Muscle of leg (tissue), 11 donors: ENCODE data around the gene CUX1. TPM values are rescaled to one million over a fixed set of nuclear protein-coding genes. Genes with fewer than 3 reads are reported as not detected.

Experiments used
- DNase-seq: peaks from one replicate; pipeline ENCODE4 v3.0.0; 2013
- H3K27ac ChIP-seq: one replicate; pipeline ENCODE4 v1.5.1; 2013; ENCODE audit warnings: mild to moderate bottlenecking, low read length, control low read depth
- H3K27me3 ChIP-seq: one replicate; pipeline ENCODE4 v1.6.1; 2013; ENCODE audit warnings: low read length; ENCODE audit not compliant: control insufficient read depth, insufficient read depth
- H3K36me3 ChIP-seq: one replicate; pipeline ENCODE4 v1.6.1; 2013; ENCODE audit warnings: low read length; ENCODE audit not compliant: control insufficient read depth, insufficient read depth
- H3K4me1 ChIP-seq: one replicate; pipeline ENCODE4 v1.6.1; 2013; ENCODE audit warnings: low read length; ENCODE audit not compliant: control insufficient read depth, insufficient read depth
- H3K4me3 ChIP-seq: one replicate; pipeline ENCODE4 v1.5.1; 2013; ENCODE audit warnings: low read length, control low read depth
- H3K9me3 ChIP-seq: replicated peaks from 2 replicates; pipeline ENCODE4 v1.6.1; 2013; ENCODE audit warnings: low read depth, low read length; ENCODE audit not compliant: control insufficient read depth
- WGBS: methylation state at CpG from one replicate; pipeline ENCODE4 v1.1.5; 2013; ENCODE audit warnings: missing lambda C conversion rate; ENCODE audit not compliant: insufficient coverage; 5-methylcytosine and 5-hydroxymethylcytosine counted together
- polyA plus RNA-seq, 8 donors: library from polyadenylated mRNA; unstranded; fragments of 120-200 nt; gene quantifications; one replicate each; pipeline versions ENCODE4 v1.2.1 to v1.2.3, GENCODE V29; 2013; ENCODE audit warnings: inconsistent platforms in 1 of 8, low replicate concordance in 1 of 8; ENCODE audit not compliant: insufficient read length in 8 of 8, insufficient read depth in 1 of 8
- total RNA-seq: library from RNA; stranded (reverse); fragments of 120-200 nt; gene quantifications from one replicate; pipeline ENCODE4 v1.2.4, GENCODE V29; 2013

The CUX1 gene
- total and polyA plus RNA-seq, 9 donors = 29.4 to 46.9 (median 40.8) TPM

GRCh38 chr7:102079140-102080018, 262.0 kb downstream of the CUX1 start:
- Histone ChIP-seq H3K36me3 (peaks cover 15% of the 10 kb centered on the region), H3K4me1 (peaks cover 5% of the 10 kb centered on the region), H3K4me3 (no peak overlapping the region), H3K9me3 (peaks cover 6% of the 10 kb centered on the region), H3K27me3 (no peaks in the 10 kb centered on the region), H3K27ac (no peak overlapping the region)
- DNase-seq = no peak
- WGBS = 75% methylated on average over 21 of the region's 24 CpGs

DNA sequence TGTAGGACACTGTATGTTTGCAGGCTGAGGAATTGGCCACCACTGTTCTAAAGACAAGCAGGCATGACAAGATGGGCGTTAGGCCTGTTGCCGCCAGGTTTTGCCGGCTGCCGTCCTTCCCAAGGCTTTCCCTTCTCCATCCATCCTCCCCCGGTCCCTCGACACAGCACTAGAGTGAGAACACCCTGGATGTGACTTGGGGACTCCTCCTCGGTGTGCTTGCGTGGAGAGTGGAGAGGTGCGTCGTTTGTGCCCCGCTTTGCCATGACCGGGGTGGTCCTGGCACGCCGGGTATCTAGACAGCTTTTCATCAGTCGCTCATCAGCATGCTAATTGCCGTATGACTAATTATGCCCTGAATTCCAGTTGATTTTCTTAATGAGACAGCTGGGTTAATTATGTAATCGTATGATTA, 262.6 kb downstream of the CUX1 start:
- Histone ChIP-seq H3K4me1 (peaks cover 5% of the 10 kb centered on the region), H3K27ac (no peak overlapping the region), H3K4me3 (no peak overlapping the region), H3K27me3 (no peaks in the 10 kb centered on the region), H3K36me3 (peaks cover 12% of the 10 kb centered on the region), H3K9me3 (peaks cover 9% of the 10 kb centered on the region)
- WGBS = 81% methylated on average over 17 of the region's 17 CpGs
- DNase-seq = no peak

- no peak for DNase-seq
- no peaks in the 10 kb centered on the region for H3K27me3 ChIP-seq
- H3K4me3 ChIP-seq = no peak overlapping the region
- peaks cover 15% of the 10 kb centered on the region for H3K9me3 ChIP-seq
- no peak overlapping the region for H3K27ac ChIP-seq
- WGBS = 85% methylated on average over 24 of the region's 24 CpGs
- peaks cover 10% of the 10 kb centered on the region for H3K36me3 ChIP-seq
- peaks cover 5% of the 10 kb centered on the region for H3K4me1 ChIP-seq
Measured at GRCh38 chr7:102080434-102081243, 263.2 kb downstream of the CUX1 start.

- H3K27me3 ChIP-seq = no peaks in the 10 kb centered on the region
- 80% methylated on average over 1 of the region's 9 CpGs for WGBS
- no peak overlapping the region for H3K27ac ChIP-seq
- peaks cover 10% of the 10 kb centered on the region for H3K36me3 ChIP-seq
- no peak for DNase-seq
- peaks cover 5% of the 10 kb centered on the region for H3K4me1 ChIP-seq
- H3K9me3 ChIP-seq = peaks cover 15% of the 10 kb centered on the region
- no peak overlapping the region for H3K4me3 ChIP-seq
Measured at GRCh38 chr7:102081244-102081627, 263.8 kb downstream of the CUX1 start.

DNA sequence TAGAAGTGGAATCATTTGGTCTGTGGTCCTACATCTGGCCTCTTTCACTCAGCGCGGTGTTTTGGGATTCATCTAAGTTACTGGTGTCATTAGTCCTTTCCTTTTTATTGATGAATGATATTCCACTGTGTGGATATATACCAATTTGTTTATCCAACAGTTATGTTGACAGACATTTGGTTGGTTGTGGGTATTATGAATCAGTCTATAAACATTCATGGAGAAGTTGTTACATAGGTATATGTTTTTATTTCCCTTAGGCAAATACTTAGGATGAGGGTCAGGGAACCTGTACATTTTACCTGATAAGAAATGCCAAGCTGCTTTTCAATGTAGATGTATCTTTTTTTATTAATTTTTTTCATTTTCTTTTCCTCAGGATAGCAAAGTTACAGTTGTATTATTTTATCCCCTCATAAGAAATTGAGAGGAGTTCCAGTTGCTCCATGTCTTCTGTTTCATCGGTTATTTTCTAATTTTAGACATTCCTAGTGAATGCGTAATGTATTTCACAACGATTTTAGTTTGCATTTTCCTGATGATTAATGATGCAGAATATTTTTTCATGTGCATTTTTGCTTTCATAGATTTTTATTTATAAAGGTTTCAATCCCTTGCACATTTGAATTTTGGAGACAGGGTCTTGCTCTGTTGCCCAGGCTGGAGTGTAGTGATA, 265.4 kb downstream of the CUX1 start:
- Histone ChIP-seq H3K4me1 (peaks cover 5% of the 10 kb centered on the region), H3K36me3 (peaks cover 10% of the 10 kb centered on the region), H3K27me3 (no peaks in the 10 kb centered on the region), H3K9me3 (peaks cover 15% of the 10 kb centered on the region), H3K27ac (no peak overlapping the region), H3K4me3 (no peak overlapping the region)
- WGBS = no CpG with 5 or more reads among the region's 5 CpGs
- DNase-seq = no peak

DNA sequence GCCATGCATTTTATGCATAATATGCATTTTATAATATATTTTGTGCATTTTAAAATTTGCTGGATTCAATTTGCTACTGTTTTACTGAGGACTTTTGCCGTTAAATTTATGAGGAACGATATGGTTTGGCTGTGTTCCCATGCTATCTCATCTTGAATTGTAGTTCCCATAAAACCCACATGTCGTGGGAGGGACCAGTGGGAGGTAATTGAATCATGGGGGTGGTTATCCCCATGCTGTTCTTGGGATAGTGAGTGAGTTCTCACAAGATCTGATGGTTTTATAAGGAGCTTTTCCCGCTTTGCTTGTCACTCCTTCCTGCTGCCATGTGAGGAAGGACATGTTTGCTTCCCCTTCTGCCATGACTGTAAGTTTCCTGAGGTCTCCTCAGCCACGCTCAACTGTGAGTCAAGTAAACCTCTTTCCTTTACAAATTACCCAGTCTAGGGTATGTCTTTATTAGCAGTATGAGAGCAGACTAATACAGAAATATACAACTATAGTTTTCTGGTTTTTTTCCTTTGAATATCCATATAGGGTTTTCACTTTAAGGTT, 267.9 kb downstream of the CUX1 start:
- no peak overlapping the region for H3K27ac ChIP-seq
- H3K27me3 ChIP-seq = no peaks in the 10 kb centered on the region
- no peak overlapping the region for H3K4me3 ChIP-seq
- WGBS = no CpG with 5 or more reads among the region's 5 CpGs
- no peaks in the 10 kb centered on the region for H3K4me1 ChIP-seq
- no peak for DNase-seq
- peaks cover 10% of the 10 kb centered on the region for H3K36me3 ChIP-seq
- H3K9me3 ChIP-seq = peaks cover 23% of the 10 kb centered on the region

- DNase-seq = no peak
- Histone ChIP-seq H3K9me3 (peaks cover 17% of the 10 kb centered on the region), H3K27ac (no peak overlapping the region), H3K27me3 (no peaks in the 10 kb centered on the region), H3K36me3 (no peaks in the 10 kb centered on the region), H3K4me3 (no peak overlapping the region), H3K4me1 (no peaks in the 10 kb centered on the region)
- 86% methylated on average over 1 of the region's 4 CpGs for WGBS
Measured at GRCh38 chr7:102089175-102090098, 272.0 kb downstream of the CUX1 start.

GRCh38 chr7:102093599-102094315, 276.3 kb downstream of the CUX1 start:
- H3K4me1 ChIP-seq = no peaks in the 10 kb centered on the region
- DNase-seq = no peak
- H3K27me3 ChIP-seq = no peaks in the 10 kb centered on the region
- peaks cover 5% of the 10 kb centered on the region for H3K36me3 ChIP-seq
- no peak overlapping the region for H3K27ac ChIP-seq
- H3K9me3 ChIP-seq = peaks cover 8% of the 10 kb centered on the region
- H3K4me3 ChIP-seq = no peak overlapping the region
- WGBS = no CpG with 5 or more reads among the region's 14 CpGs

DNA sequence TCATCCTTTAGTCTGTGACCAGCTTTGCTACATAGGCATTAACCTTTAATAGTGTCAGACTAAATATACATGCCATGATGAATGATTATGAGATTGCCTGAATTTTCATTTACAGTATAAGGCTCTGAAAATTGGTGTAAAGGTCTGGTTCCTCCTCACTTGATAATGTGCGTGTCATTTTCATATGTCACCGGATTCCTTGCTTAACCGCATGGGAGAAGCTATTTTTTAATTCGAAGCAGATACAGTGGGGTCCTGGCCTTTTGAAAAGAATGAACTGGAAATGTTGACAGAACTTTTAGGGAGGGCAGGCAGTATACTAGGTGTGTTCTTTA, 276.9 kb downstream of the CUX1 start:
- Histone ChIP-seq H3K27ac (no peak overlapping the region), H3K36me3 (peaks cover 9% of the 10 kb centered on the region), H3K27me3 (no peaks in the 10 kb centered on the region), H3K4me3 (no peak overlapping the region), H3K9me3 (peaks cover 5% of the 10 kb centered on the region), H3K4me1 (no peaks in the 10 kb centered on the region)
- DNase-seq = no peak
- WGBS = 29% methylated on average over 3 of the region's 4 CpGs
